ENCODE data around the gene HECW1. TPM values are rescaled to one million over a fixed set of nuclear protein-coding genes. Genes with fewer than 3 reads are reported as not detected.

The HECW1 gene
- total and polyA plus RNA-seq, 10 of the 15 experiments (the other 5 are each of a cell fraction or from before 2014, with no cell fraction given): under 0.01 to 0.31 (median 0.04) TPM; not detected in 3

DNA sequence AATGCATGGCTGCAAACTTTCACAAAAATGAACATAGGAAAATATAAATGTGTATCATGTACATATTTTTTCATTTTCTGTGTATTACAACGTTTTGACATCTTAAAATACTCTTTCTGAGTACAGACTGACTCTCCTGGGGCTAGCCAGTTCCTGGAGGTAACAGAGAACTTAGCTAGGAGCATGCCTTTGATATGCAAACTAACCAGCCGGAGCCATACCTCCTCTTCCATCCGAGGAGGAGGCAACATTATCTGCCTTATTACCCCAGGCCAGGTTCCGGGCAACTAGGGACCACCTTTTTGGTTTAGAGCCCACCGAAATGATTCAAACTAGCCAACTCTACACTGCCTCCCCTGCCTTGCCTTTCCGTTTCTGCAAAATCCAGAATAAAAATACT is 33.7 kb upstream of the HECW1 start:
- RAD21 ChIA-PET (ENCODE audit: unreplicated experiment): interaction anchor here (1.0 kb wide), 1 partner anchor 117 kb away, joined by 3 read pairs; no protein-coding TSS in a partner anchor
- DNase-seq (ENCODE audit: low read depth, low spot score): no peak
- TF ChIP-seq TAF1 (IDR thresholded peaks at IDR 0.05; ENCODE audit: borderline replicate concordance, low read depth, low read length) (no peak), POLR2AphosphoS5 (IDR thresholded peaks at IDR 0.05; ENCODE audit: low read length) (no peak), SRF (IDR thresholded peaks at IDR 0.05; ENCODE audit: low read depth in 2 of 2, low read length in 2 of 2) (no peak), BHLHE40 (IDR thresholded peaks at IDR 0.05; ENCODE audit: borderline replicate concordance in 1 of 2, low read depth in 2 of 2, low read length in 1 of 2) (no peak), SIX5 (IDR thresholded peaks at IDR 0.05; ENCODE audit: low read depth, low read length, severe bottlenecking) (no peak), NR2F1 (conservative IDR thresholded peaks at IDR 0.05) (no peak), CHD2 (IDR thresholded peaks at IDR 0.05; ENCODE audit: borderline replicate concordance, low read depth, low read length) (no peak), PAX8 (IDR thresholded peaks at IDR 0.05) (no peak), SMC3 (IDR thresholded peaks at IDR 0.05; ENCODE audit: borderline replicate concordance, low read length) (no peak), FOXM1 (IDR thresholded peaks at IDR 0.05; ENCODE audit: low read depth, low read length) (no peak), LARP7 (IDR thresholded peaks at IDR 0.05) (no peak), POLR2A (IDR thresholded peaks at IDR 0.05; ENCODE audit: low read depth, low read length) (no peak), CBX3 (IDR thresholded peaks at IDR 0.05; ENCODE audit: borderline replicate concordance, low read depth) (no peak), CREB1 (IDR thresholded peaks at IDR 0.05; ENCODE audit: low read depth) (no peak), YY1 (IDR thresholded peaks at IDR 0.05; ENCODE audit: low read depth, low read length) (no peak), CHD4 (IDR thresholded peaks at IDR 0.05) (no peak), ASH2L (IDR thresholded peaks at IDR 0.05; ENCODE audit: borderline replicate concordance, low read depth) (no peak), SREBF2 (IDR thresholded peaks at IDR 0.05; ENCODE audit: low read length) (no peak), SPI1 (IDR thresholded peaks at IDR 0.05; ENCODE audit: borderline replicate concordance, insufficient read depth, low read depth, low read length) (no peak)
- intact Hi-C loops (cut with micrococcal nuclease; ENCODE audit: unreplicated experiment): loop anchor here (10.0 kb wide), 1 partner anchor 376 kb away; no protein-coding TSS in a partner anchor
- in situ Hi-C loops (cut with MboI): no loop called here
- H3K9ac ChIP-seq (ENCODE audit: control insufficient read depth, insufficient read depth, low read length): no peak overlapping the region
- H3K4me3 ChIP-seq: no peak overlapping the region
- H3K27me3 ChIP-seq (replicated peaks in 1 of 2; ENCODE audit: control insufficient read depth in 2 of 2, insufficient read depth in 2 of 2, low read length in 1 of 2): no peaks in the 10 kb centered on the region
- no peak overlapping the region for H3K4me2 ChIP-seq (ENCODE audit: control insufficient read depth, insufficient read depth)
- H3K36me3 ChIP-seq (ENCODE audit: control insufficient read depth in 2 of 2, insufficient read depth in 2 of 2, low read length in 1 of 2): no peaks in the 10 kb centered on the region
- 65% methylated on average over 6 of the region's 6 CpGs for WGBS (ENCODE audit: insufficient coverage, insufficient replicate concordance, low lambda C conversion rate, missing lambda C conversion rate)
- SMC1A ChIA-PET (ENCODE audit: uncharacterized antibody, unreplicated experiment): interaction anchor here (0.6 to 1.0 kb wide), 2 partner anchors 74 to 90 kb away, joined by 3 read pairs; no protein-coding TSS in a partner anchor
- no peak for FAIRE-seq
- ATAC-seq: no peak
- H3K27ac ChIP-seq (ENCODE audit: control insufficient read depth, insufficient read depth): no peak overlapping the region
- no TSS peak for BruUV-seq (replicated peaks)
- CTCF ChIA-PET: interaction anchor here (0.6 to 1.4 kb wide), 3 partner anchors 7 to 406 kb away, joined by 3 to 5 read pairs (median 3); no protein-coding TSS in a partner anchor
- peaks cover 3% of the 10 kb centered on the region; the same call in 1 of the 2 replicates for H3K4me1 ChIP-seq (ENCODE audit: control insufficient read depth, insufficient read depth, low read length)
- no peak overlapping the region for H2AFZ ChIP-seq (ENCODE audit: control insufficient read depth, low read depth, low read length)
- POLR2A ChIA-PET: interaction anchor here (1.6 kb wide), 1 partner anchor 24 kb away, joined by 4 read pairs; no protein-coding TSS in a partner anchor
- no peaks in the 10 kb centered on the region for H3K79me2 ChIP-seq (ENCODE audit: control insufficient read depth, insufficient read depth, low read length)
- peaks cover 11% of the 10 kb centered on the region for H3K9me3 ChIP-seq (replicated peaks; ENCODE audit: control insufficient read depth, insufficient read depth, low read length)
- no peaks in the 10 kb centered on the region for H4K20me1 ChIP-seq (ENCODE audit: control insufficient read depth, insufficient read depth)

All from GM12878 (cell line).